NCI-H146 (cell line): ENCODE results near the gene PGK1.
"Not testable (repeated sequence)": the region's sequence is repeated elsewhere in the genome, so short reads cannot be mapped to it uniquely, and the experiment has no call there.

Experiments
- DNase-seq: peaks from one replicate; lab custom pipeline; 2025; lab: John Stamatoyannopoulos, UW

Gene PGK1

GRCh38 chrX:78116365-78116764, 12.3 kb downstream of the PGK1 start:
- no peak for DNase-seq

- no peak for DNase-seq
These were observed 12.7 kb downstream of the PGK1 start for GRCh38 chrX:78116766-78117165.

GRCh38 chrX:78118628-78119027, 14.6 kb downstream of the PGK1 start:
- DNase-seq = no peak

GRCh38 chrX:78119521-78120227, 15.6 kb downstream of the PGK1 start:
- peak; percentile 4 for DNase-seq

- no peak for DNase-seq
These were observed 19.1 kb downstream of the PGK1 start for GRCh38 chrX:78123190-78123589.

- DNase-seq = no peak
These were observed 20.3 kb downstream of the PGK1 start for GRCh38 chrX:78124307-78124706.

- DNase-seq = no peak
These were observed 21.1 kb downstream of the PGK1 start for GRCh38 chrX:78125148-78125547.

- not testable (repeated sequence) for DNase-seq
These were observed 21.7 kb downstream of the PGK1 start for GRCh38 chrX:78125781-78126180.

- DNase-seq = no peak
These were observed 25.7 kb downstream of the PGK1 start for GRCh38 chrX:78129714-78130113.

- no peak for DNase-seq
These were observed 26.3 kb downstream of the PGK1 start for GRCh38 chrX:78130396-78130795.

GRCh38 chrX:78131117-78131516, 27.1 kb downstream of the PGK1 start:
- no peak for DNase-seq

GRCh38 chrX:78133238-78133960, 29.4 kb downstream of the PGK1 start:
- no peak for DNase-seq

GRCh38 chrX:78139160-78140123, 35.4 kb downstream of the PGK1 start, which contains the start of gene TAF9B:
Gene TAF9B, minus strand, starts transcription at chrX:78139650. Its CDS starts 39 bp downstream, at chrX:78139611.
- peak; percentile 90 for DNase-seq

GRCh38 chrX:78140206-78140605, 36.2 kb downstream of the PGK1 start:
- no peak for DNase-seq

- DNase-seq = not testable (repeated sequence)
These were observed 43.0 kb downstream of the PGK1 start for GRCh38 chrX:78147002-78147540.

- DNase-seq = not testable (repeated sequence)
These were observed 53.3 kb downstream of the PGK1 start for GRCh38 chrX:78157373-78157772.

GRCh38 chrX:78157846-78158245, 53.8 kb downstream of the PGK1 start:
- DNase-seq = not testable (repeated sequence)

- DNase-seq = not testable (repeated sequence)
These were observed 56.7 kb downstream of the PGK1 start for GRCh38 chrX:78160711-78161110.

GRCh38 chrX:78163175-78163574, 59.1 kb downstream of the PGK1 start:
- not testable (repeated sequence) for DNase-seq

- no peak for DNase-seq
These were observed 61.4 kb downstream of the PGK1 start for GRCh38 chrX:78165425-78165824.

- no peak for DNase-seq
These were observed 64.0 kb downstream of the PGK1 start for GRCh38 chrX:78168065-78168464.
